Mesothelial cell of epicardium (in vitro differentiated cells): ENCODE measurements around the gene KRTAP10-7. TPM values are rescaled to one million over a fixed set of nuclear protein-coding genes. Genes with fewer than 3 reads are reported as not detected.

ENCODE experiments used
- DNase-seq, 2 experiments: peaks; one replicate each; pipeline ENCODE4 v3.0.0; 2021; ENCODE audit warnings: low spot score in 2 of 2; ENCODE audit not compliant: unreplicated experiment in 2 of 2
- H3K27ac Mint-ChIP-seq: 2 replicates; pipeline ENCODE4 v1.8.0; 2021; ENCODE audit warnings: mixed read lengths
- H3K27me3 Mint-ChIP-seq: 2 replicates; pipeline ENCODE4 v1.8.0; 2021; ENCODE audit warnings: low read depth, mixed read lengths
- H3K36me3 Mint-ChIP-seq: 2 replicates; pipeline ENCODE4 v1.8.0; 2021; ENCODE audit warnings: mixed read lengths
- H3K4me1 Mint-ChIP-seq: 2 replicates; pipeline ENCODE4 v1.8.0; 2021; ENCODE audit warnings: mixed read lengths
- H3K4me3 Mint-ChIP-seq: 2 replicates; pipeline ENCODE4 v1.8.0; 2021; ENCODE audit warnings: mild to moderate bottlenecking, moderate library complexity, mixed read lengths
- H3K9me3 Mint-ChIP-seq: 2 replicates; pipeline ENCODE4 v1.8.0; 2021; ENCODE audit warnings: mixed read lengths
- CTCF ChIP-seq: fragments of 200-600 bp; sonication (generic); IDR thresholded peaks from one replicate; pipeline ENCODE4 v1.5.0; 2021; ENCODE audit warnings: antibody characterized with exemption; ENCODE audit not compliant: unreplicated experiment
- total RNA-seq: library from RNA; stranded (reverse); gene quantifications from 3 replicates; pipeline ENCODE4 v1.2.1, GENCODE V29; 2021

KRTAP10-7 gene
- total RNA-seq, 1 donor from 2014 or later, result not detected

GRCh38 chr21:44615466-44615865 lies 15.1 kb downstream of the KRTAP10-7 start:
- TF ChIP-seq CTCF, result no peak
- H3K27me3 Mint-ChIP-seq, result no peaks in the 10 kb centered on the region
- DNase-seq, result no peak
- H3K4me1 Mint-ChIP-seq, result no peaks in the 10 kb centered on the region
- no peak overlapping the region for H3K27ac Mint-ChIP-seq
- H3K9me3 Mint-ChIP-seq, result peaks cover 26% of the 10 kb centered on the region
- no peak overlapping the region for H3K4me3 Mint-ChIP-seq
- no peaks in the 10 kb centered on the region for H3K36me3 Mint-ChIP-seq

- no peaks in the 10 kb centered on the region for H3K36me3 Mint-ChIP-seq
- H3K27ac Mint-ChIP-seq, result no peak overlapping the region
- no peak for TF ChIP-seq CTCF
- no peaks in the 10 kb centered on the region for H3K4me1 Mint-ChIP-seq
- H3K9me3 Mint-ChIP-seq, result peaks cover 28% of the 10 kb centered on the region
- no peak for DNase-seq
- no peak overlapping the region for H3K4me3 Mint-ChIP-seq
- H3K27me3 Mint-ChIP-seq, result no peaks in the 10 kb centered on the region
Observed at GRCh38 chr21:44615911-44616590, 15.7 kb downstream of the KRTAP10-7 start.

- TF ChIP-seq CTCF, result no peak
- Mint-ChIP-seq H3K9me3 (peaks cover 23% of the 10 kb centered on the region), H3K4me1 (no peaks in the 10 kb centered on the region), H3K4me3 (no peak overlapping the region), H3K27ac (no peak overlapping the region), H3K36me3 (no peaks in the 10 kb centered on the region), H3K27me3 (no peaks in the 10 kb centered on the region)
- no peak for DNase-seq
Observed at GRCh38 chr21:44616591-44616926, 16.2 kb downstream of the KRTAP10-7 start.

- Mint-ChIP-seq H3K27me3 (no peaks in the 10 kb centered on the region), H3K9me3 (peaks cover 23% of the 10 kb centered on the region), H3K4me3 (no peak overlapping the region), H3K4me1 (no peaks in the 10 kb centered on the region), H3K27ac (no peak overlapping the region), H3K36me3 (no peaks in the 10 kb centered on the region)
- TF ChIP-seq CTCF, result no peak
- DNase-seq, result no peak
Observed at GRCh38 chr21:44617071-44617501, 16.7 kb downstream of the KRTAP10-7 start.

- Mint-ChIP-seq H3K4me3 (no peak overlapping the region), H3K4me1 (no peaks in the 10 kb centered on the region), H3K9me3 (peaks cover 36% of the 10 kb centered on the region), H3K27ac (no peak overlapping the region), H3K36me3 (no peaks in the 10 kb centered on the region), H3K27me3 (no peaks in the 10 kb centered on the region)
- no peak for TF ChIP-seq CTCF
- DNase-seq, result no peak
Observed at GRCh38 chr21:44618504-44618903, 18.1 kb downstream of the KRTAP10-7 start.

GRCh38 chr21:44618909-44619308 lies 18.5 kb downstream of the KRTAP10-7 start:
- Mint-ChIP-seq H3K4me1 (no peaks in the 10 kb centered on the region), H3K27me3 (no peaks in the 10 kb centered on the region), H3K36me3 (no peaks in the 10 kb centered on the region), H3K9me3 (peaks cover 40% of the 10 kb centered on the region), H3K27ac (no peak overlapping the region), H3K4me3 (no peak overlapping the region)
- TF ChIP-seq CTCF, result no peak
- DNase-seq, result no peak
